ENCODE measurements around the gene LRRC34. TPM values are rescaled to one million over a fixed set of nuclear protein-coding genes. Genes with fewer than 3 reads are reported as not detected.
A peak's percentile ranks its signal among the peaks of the same experiment; 100 is the strongest.

Gene LRRC34
- total and polyA plus RNA-seq, 10 of the 15 experiments (the other 5 are each of a cell fraction or from before 2014, with no cell fraction given): 0.24 to 3.7 (median 1.7) TPM

GRCh38 chr3:169812332-169813235 lies at the start of gene LRRC34, which contains the start of gene LRRIQ4 (continued):
- no peak for TF ChIP-seq WRNIP1 (IDR thresholded peaks at IDR 0.05; ENCODE audit: borderline replicate concordance, low read depth, low read length)
- TF ChIP-seq NKRF (conservative IDR thresholded peaks at IDR 0.05): 0 out of 2 replicates have a peak, but pooled peaks have one; percentile 39
- no peak for TF ChIP-seq RAD51 (IDR thresholded peaks at IDR 0.05)
- TF ChIP-seq BMI1 (IDR thresholded peaks at IDR 0.05; ENCODE audit: borderline replicate concordance): peak; percentile 79
- TF ChIP-seq POU2F2 (IDR thresholded peaks at IDR 0.05; ENCODE audit: borderline replicate concordance, low read depth, low read length): no peak; the same call in 2 of the 3 replicates
- TF ChIP-seq E4F1 (IDR thresholded peaks at IDR 0.05; ENCODE audit: borderline replicate concordance, partially characterized antibody): no peak
- no peak for TF ChIP-seq HCFC1 (IDR thresholded peaks at IDR 0.05; ENCODE audit: low read length)
- TF ChIP-seq PKNOX1 (IDR thresholded peaks at IDR 0.05): no peak; the same call in 1 of the 2 replicates
- TF ChIP-seq MAX (IDR thresholded peaks at IDR 0.05; ENCODE audit: low read depth, low read length): peak; percentile 8; the same call in 1 of the 2 replicates
